ENCODE results near the gene CRISP1.
"Not testable (repeated sequence)": the region's sequence is repeated elsewhere in the genome, so short reads cannot be mapped to it uniquely, and the experiment has no call there.

CRISP1 gene

DNA sequence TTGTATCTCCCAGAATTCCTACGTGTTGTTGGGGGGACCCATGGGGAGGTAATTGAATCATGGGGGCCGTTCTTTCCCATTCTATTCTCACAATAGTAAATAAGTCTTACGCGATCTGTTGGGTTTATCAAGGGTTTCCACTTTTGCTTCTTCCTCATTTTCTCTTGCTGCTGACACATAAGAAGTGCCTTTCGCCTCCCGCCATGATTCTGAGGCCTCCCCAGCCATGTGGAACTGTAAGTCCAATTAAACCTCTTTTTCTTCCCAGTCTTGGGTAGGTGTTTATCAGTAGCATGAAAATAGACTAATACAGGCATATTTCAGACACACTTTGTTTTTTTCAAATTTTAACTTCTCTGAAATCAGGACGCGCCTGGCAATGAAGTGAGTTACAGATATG is 64.8 kb downstream of the CRISP1 start:
- Histone ChIP-seq H3K9ac (ENCODE audit: low read length in 5 of 5) (no peak overlapping the region), H3K27me3 (ENCODE audit: control insufficient read depth in 5 of 5, insufficient read depth in 4 of 5, low read length in 5 of 5) (no peaks in the 10 kb centered on the region), H3K9me3 (ENCODE audit: control insufficient read depth in 5 of 5, low read length in 5 of 5) (no peaks in the 10 kb centered on the region), H3K27ac (ENCODE audit: low read depth, low read length) (no peak overlapping the region), H3K4me3 (ENCODE audit: low read depth in 1 of 5, low read length in 5 of 5) (no peak overlapping the region), H3K4me1 (ENCODE audit: control insufficient read depth in 5 of 5, insufficient read depth in 5 of 5, low read length in 5 of 5) (no peaks in the 10 kb centered on the region), H3K36me3 (ENCODE audit: control insufficient read depth in 5 of 5, insufficient read depth in 5 of 5, low read length in 5 of 5) (no peaks in the 10 kb centered on the region)

DNA sequence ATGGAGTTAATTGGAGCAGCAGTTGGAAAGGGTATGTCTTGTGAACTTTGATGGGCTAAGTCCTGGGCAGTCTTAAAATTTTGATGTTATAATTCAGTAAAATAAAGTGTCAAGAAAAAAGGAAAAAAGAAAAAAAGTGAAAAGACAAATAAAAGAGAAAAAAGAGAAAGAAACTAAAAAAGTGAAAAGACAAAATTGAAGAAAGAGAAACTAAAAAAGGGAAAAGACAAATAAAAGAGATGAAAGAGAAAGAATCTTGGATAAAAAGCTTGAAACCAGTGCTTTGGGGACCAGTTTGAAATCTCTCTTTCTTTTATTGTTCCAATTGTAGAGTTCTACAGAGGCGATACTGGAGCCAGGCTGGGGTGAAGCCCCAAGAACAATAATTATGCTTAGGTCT is 67.2 kb downstream of the CRISP1 start:
- no peak overlapping the region for H3K4me3 ChIP-seq (ENCODE audit: low read depth in 1 of 5, low read length in 5 of 5)
- no peak overlapping the region for H3K9ac ChIP-seq (ENCODE audit: low read length in 5 of 5)
- no peaks in the 10 kb centered on the region for H3K9me3 ChIP-seq (ENCODE audit: control insufficient read depth in 5 of 5, low read length in 5 of 5)
- H3K36me3 ChIP-seq (ENCODE audit: control insufficient read depth in 5 of 5, insufficient read depth in 5 of 5, low read length in 5 of 5): no peaks in the 10 kb centered on the region
- no peaks in the 10 kb centered on the region for H3K4me1 ChIP-seq (ENCODE audit: control insufficient read depth in 5 of 5, insufficient read depth in 5 of 5, low read length in 5 of 5)
- no peaks in the 10 kb centered on the region for H3K27me3 ChIP-seq (ENCODE audit: control insufficient read depth in 5 of 5, insufficient read depth in 4 of 5, low read length in 5 of 5)
- H3K27ac ChIP-seq (ENCODE audit: low read depth, low read length): no peak overlapping the region

DNA sequence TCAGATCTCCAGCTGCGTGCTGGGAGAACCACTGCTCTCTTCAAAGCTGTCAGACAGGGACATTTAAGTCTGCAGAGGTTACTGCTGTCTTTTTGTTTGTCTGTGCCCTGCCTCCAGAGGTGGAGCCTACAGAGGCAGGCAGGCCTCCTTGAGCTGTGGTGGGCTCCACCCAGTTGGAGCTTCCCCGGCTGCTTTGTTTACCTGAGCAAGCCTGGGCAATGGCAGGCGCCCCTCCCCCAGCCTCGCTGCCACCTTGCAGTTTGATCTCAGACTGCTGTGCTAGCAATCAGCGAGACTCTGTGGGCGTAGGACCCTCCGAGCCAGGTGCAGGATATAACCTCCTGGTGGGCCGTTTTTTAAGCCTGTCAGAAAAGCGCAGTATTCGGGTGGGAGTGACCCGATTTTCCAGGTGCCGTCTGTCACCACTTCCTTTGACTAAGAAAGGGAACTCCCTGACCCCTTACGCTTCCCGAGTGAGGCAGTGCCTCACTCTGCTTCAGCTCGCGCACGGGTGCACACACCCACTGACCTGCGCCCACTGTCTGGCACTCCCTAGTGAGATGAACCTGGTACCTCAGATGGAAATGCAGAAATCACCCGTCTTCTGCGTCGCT is 69.4 kb downstream of the CRISP1 start:
- not testable (repeated sequence) for H3K27me3 ChIP-seq (ENCODE audit: control insufficient read depth in 5 of 5, insufficient read depth in 4 of 5, low read length in 5 of 5); H3K27ac ChIP-seq (ENCODE audit: low read depth, low read length); H3K4me3 ChIP-seq (ENCODE audit: low read depth in 1 of 5, low read length in 5 of 5); H3K36me3 ChIP-seq (ENCODE audit: control insufficient read depth in 5 of 5, insufficient read depth in 5 of 5, low read length in 5 of 5); H3K9me3 ChIP-seq (ENCODE audit: control insufficient read depth in 5 of 5, low read length in 5 of 5); H3K9ac ChIP-seq (ENCODE audit: low read length in 5 of 5); H3K4me1 ChIP-seq (ENCODE audit: control insufficient read depth in 5 of 5, insufficient read depth in 5 of 5, low read length in 5 of 5)

DNA sequence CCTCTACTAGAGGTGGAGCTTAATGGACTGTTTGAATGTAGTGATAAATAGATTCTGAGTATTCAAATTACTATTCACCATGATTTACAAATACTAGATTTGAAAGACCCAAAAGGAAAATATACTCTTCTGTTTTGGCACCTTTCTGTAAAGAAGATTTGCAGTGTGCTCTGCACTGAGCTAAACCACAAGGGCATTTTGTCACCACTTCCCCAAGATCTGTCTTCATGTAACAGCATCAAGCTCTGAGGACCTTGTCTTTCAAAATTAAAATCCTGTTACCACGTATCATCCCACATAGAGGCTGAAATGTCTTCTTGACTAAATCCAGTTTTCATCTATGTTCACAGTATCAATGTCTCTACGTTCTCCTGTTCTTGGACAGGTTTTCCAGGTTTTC is 76.0 kb downstream of the CRISP1 start:
- H3K9me3 ChIP-seq (ENCODE audit: control insufficient read depth in 5 of 5, low read length in 5 of 5): peaks cover 0 to 6% (median 2%) of the 10 kb centered on the region in 5 donors
- no peak overlapping the region for H3K9ac ChIP-seq (ENCODE audit: low read length in 5 of 5)
- H3K4me3 ChIP-seq (ENCODE audit: low read depth in 1 of 5, low read length in 5 of 5): no peak overlapping the region
- no peaks in the 10 kb centered on the region for H3K27me3 ChIP-seq (ENCODE audit: control insufficient read depth in 5 of 5, insufficient read depth in 4 of 5, low read length in 5 of 5)
- H3K27ac ChIP-seq (ENCODE audit: low read depth, low read length): no peak overlapping the region
- no peaks in the 10 kb centered on the region for H3K4me1 ChIP-seq (ENCODE audit: control insufficient read depth in 5 of 5, insufficient read depth in 5 of 5, low read length in 5 of 5)
- no peaks in the 10 kb centered on the region for H3K36me3 ChIP-seq (ENCODE audit: control insufficient read depth in 5 of 5, insufficient read depth in 5 of 5, low read length in 5 of 5)

DNA sequence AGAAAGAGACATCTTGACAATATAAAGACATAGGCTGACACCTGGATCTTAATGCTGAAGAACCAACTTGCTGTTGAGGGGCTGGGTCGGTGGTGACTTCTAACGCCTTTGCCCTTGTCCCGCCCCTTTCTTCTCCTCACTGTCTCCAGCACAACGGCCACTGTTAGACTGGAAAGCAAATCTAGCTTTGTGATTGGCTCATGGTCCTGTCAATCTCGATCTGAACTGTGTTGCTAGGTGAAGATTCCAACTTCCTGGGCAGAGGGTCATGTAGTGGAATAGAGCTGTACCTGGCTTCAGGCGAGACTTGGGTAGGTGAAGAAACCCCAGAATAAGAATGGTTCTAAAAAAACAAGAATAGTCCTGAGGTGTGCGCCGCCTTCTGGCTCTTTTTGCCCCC is 79.2 kb downstream of the CRISP1 start, which contains the start of gene PGK2:
Gene PGK2 (minus strand): TSS at position 110 of the 400 bp plus-strand sequence. CDS start 98 bp downstream, at position 12.
- H3K9me3 ChIP-seq (ENCODE audit: control insufficient read depth in 5 of 5, low read length in 5 of 5): peaks cover 0 to 6% (median 2%) of the 10 kb centered on the region in 5 donors
- H3K36me3 ChIP-seq (ENCODE audit: control insufficient read depth in 5 of 5, insufficient read depth in 5 of 5, low read length in 5 of 5): no peaks in the 10 kb centered on the region
- H3K9ac ChIP-seq (ENCODE audit: low read length in 5 of 5): no peak within 1 kb of the TSS
- no peaks in the 10 kb centered on the region for H3K27me3 ChIP-seq (ENCODE audit: control insufficient read depth in 5 of 5, insufficient read depth in 4 of 5, low read length in 5 of 5)
- no peaks in the 10 kb centered on the region for H3K4me1 ChIP-seq (ENCODE audit: control insufficient read depth in 5 of 5, insufficient read depth in 5 of 5, low read length in 5 of 5)
- no peak within 1 kb of the TSS for H3K4me3 ChIP-seq (ENCODE audit: low read depth in 1 of 5, low read length in 5 of 5)
- no peak within 1 kb of the TSS for H3K27ac ChIP-seq (ENCODE audit: low read depth, low read length)

DNA sequence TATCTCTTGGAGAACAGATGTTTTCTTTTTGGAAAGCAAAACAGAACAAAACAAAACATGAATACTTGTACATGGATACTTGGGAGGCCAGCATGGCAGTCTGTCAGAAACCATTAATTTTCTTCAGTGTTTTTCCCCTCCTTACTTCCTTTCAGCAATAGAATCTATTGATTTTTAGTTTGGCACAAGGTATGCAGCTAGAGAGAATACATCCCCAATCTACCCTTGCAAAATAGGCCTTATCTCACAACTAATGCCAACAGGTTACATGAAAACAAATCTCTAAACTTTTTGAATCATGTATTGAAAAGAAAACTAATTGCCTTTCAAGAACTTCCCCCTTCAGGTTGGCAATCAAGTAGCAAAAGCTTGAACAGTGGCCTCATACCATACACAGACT is 82.1 kb downstream of the CRISP1 start:
- Histone ChIP-seq H3K4me3 (ENCODE audit: low read depth in 1 of 5, low read length in 5 of 5) (no peak overlapping the region), H3K36me3 (ENCODE audit: control insufficient read depth in 5 of 5, insufficient read depth in 5 of 5, low read length in 5 of 5) (no peaks in the 10 kb centered on the region), H3K27ac (ENCODE audit: low read depth, low read length) (no peak overlapping the region), H3K27me3 (ENCODE audit: control insufficient read depth in 5 of 5, insufficient read depth in 4 of 5, low read length in 5 of 5) (no peaks in the 10 kb centered on the region), H3K9ac (ENCODE audit: low read length in 5 of 5) (no peak overlapping the region), H3K4me1 (ENCODE audit: control insufficient read depth in 5 of 5, insufficient read depth in 5 of 5, low read length in 5 of 5) (no peaks in the 10 kb centered on the region), H3K9me3 (ENCODE audit: control insufficient read depth in 5 of 5, low read length in 5 of 5) (peaks cover 0 to 6% (median 2%) of the 10 kb centered on the region in 5 donors)

All from subcutaneous abdominal adipose tissue (tissue), 5 donors.